Colon (tissue), 2 donors: ENCODE measurements around the gene NCR3LG1.
"Not testable (repeated sequence)": the region's sequence is repeated elsewhere in the genome, so short reads cannot be mapped to it uniquely, and the experiment has no call there.

Experiments
- FAIRE-seq: peaks from 2 replicates; lab custom pipeline; 2012; peaks lifted over from hg19 to GRCh38; lab: Jason Lieb, UNC
- donor health status: control.
- donor health status: control.

NCR3LG1 gene

DNA sequence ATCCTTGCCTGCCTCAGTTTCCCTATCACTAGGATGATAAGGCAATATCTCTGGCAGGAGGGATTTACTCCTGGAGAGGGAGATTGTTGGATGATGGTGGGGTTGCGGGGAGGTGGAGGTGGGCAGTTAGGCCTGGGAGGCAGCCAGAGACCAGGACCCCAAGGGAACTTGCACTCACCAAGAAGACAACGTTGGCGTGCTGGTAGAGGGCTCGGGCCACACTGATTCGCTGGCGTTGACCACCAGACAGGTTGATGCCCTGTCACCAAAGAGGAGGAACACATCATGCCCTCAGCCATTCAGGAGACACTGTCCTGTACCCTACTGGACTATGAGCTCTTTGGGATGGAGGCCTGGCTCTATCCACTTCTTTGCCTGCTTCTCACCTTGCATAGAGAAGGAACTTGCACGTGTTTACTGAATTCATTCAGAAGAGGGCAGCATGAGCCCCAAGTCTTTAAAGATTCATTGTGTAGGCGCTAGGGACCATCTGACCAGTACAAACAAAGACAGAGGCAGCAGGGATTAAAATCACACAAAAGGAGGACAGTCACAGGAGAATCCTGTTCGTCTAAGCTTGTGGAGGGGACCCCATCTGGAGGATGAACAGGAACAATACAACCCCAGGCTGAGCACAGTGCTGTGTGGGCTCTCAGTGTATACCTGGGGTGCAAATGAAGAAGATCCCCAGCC lies 61.0 kb downstream of the NCR3LG1 start:
- no peak for FAIRE-seq

DNA sequence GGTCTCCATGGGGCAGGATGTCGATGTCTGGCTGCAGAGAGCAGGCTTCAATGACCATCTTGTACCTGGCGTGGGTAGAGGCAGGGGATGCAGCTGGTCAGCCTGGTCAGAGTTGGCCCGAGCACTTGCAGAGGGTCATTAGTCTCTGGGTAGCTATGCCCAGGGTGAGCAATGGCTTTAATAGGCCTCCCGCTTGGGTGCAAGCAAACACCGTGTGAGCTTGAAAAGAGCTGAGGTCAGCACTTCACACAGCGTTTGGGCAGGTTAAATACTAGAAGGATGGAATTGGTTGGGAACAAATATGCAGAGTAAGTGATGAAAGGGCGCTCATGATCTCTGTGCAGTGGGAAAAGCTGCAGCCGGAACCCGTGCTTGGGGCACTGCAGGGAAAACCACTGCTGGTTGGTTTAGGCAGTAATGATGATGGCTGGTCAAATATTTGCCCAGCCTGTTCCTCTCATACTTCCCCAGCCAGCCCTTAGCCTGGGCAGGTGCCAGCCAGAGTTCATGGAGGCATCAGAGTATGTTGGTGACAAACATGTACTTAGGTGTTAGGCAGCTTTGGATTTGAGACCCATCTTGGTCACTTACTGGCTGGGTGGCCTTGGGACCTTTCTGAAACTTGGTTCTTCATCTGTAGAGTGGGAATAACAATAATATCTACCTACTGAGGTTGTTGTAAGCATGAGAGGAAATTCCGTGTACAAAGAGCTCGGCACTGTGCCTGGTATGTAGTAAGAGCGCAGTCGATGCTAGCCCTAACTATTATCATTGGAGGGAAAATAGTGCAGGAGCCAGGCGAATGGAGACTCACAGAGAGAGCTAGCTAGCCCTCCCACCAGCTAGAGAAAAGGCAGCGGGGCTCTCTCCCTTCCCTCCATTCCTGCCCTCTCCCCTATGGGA lies 62.1 kb downstream of the NCR3LG1 start:
- FAIRE-seq, result no peak

DNA sequence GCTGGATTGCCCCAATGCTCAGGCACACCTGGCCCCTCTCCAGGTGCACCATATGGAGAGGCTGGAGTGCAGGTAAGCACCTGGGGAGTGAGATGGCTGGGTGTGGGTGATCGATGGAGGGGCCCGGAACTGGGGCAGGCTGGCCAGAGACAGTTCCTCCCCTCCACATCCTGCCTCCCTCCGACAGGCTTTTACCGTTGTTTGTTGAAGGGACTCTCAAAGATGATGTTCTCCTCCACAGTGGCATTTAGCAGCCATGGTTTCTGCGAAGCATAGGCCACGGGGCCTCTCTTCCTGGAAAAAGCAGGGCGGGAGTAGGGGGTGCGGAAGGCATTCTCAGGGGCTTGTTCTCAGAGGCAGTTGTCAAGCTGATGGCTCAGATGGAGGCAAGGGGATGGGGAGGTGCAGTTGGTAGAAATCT lies 62.7 kb downstream of the NCR3LG1 start:
- FAIRE-seq, result no peak

DNA sequence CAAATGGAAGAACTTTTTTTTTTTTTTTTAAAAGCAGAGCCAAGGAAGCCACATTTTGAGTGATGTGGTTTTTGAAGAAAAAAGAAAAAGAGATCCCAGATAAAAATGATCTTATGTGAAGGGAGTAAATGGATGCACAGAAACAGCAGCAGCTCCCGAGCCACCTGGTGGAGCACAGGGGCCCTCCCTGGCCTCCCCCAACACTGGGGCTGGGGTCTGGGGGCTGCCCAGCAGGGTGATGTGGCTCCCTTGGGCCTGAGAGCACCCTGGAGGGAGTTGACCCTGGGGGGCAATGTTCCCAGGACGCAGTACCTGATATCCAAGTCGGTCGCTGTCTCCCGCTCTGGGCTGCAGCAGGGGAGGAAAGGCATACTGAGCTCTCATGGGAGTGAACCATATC lies 63.4 kb downstream of the NCR3LG1 start:
- no peak for FAIRE-seq

DNA sequence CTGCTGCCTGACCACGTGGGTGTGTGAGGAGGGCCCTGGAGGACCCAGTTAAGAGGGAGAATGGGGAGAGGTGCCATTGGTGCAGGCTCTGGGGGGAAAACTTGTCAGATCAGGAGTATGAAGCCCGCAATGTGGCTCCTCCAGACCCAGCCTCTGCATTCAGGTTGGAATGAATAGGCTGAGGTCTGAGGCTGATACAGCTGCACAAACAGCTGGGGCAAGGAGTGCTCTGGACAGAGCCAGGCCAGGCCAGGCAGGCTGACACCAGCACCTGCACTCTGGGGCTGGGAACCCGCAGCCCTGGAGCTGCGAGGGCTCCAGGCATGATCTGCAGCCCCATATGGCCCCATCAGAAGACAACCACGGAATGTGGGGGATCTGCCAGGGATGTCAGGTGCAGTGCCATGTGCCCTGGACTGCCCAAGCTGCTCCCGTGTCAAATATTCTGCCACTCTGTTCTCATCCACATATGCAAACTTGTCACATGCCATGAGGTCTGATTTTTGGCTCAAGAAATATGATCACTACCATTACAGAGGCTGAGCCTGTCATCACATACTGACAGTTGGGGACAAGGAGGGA lies 64.0 kb downstream of the NCR3LG1 start:
- FAIRE-seq, result no peak

DNA sequence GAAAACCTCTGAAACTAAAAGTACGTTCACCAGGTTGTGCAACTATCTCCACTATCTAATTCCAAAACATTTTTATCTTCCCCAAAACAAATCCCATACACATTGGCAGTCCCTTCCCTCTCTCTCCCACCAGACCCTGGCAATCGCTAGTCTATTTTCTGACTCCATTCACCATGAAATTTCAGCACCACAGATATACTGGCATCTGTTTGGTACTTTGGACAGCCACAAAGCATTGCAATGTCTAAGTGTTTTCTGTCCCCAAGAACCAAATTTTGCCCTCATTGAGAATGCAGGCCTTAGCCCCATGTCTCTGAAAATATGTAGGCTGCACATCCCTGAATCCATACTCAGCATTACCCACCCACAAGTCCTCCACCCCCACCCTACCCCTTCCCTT lies 64.9 kb downstream of the NCR3LG1 start:
- FAIRE-seq, result no peak

DNA sequence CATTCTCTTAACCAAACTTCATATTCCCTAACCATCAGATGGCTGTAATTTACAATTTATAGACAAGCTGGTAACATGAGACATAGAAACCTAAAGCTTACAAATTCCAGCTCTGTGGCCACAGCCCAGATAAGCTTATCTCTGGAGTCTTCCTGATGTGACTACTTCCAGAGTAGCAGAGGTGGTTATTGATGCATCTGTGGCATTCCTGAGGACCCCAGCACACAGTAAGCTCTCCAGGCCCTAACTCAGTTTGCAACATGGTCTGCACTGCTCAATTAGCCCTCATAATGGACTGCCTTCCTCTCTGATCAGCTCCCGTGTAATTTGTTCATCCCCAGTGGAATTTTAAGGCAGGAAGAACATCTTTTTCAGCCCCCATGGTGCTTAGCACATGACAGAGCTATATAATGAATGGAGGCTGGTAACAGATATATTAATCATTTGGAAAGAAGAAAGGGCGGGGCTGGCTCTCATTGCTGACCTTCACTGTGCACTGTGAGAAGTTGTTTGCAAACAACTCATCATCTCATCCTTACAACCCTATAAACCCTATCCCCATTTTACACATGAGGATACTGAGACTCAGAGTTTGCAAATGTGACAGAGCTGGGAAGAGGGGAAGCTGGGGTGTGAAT lies 67.0 kb downstream of the NCR3LG1 start:
- FAIRE-seq, result no peak

DNA sequence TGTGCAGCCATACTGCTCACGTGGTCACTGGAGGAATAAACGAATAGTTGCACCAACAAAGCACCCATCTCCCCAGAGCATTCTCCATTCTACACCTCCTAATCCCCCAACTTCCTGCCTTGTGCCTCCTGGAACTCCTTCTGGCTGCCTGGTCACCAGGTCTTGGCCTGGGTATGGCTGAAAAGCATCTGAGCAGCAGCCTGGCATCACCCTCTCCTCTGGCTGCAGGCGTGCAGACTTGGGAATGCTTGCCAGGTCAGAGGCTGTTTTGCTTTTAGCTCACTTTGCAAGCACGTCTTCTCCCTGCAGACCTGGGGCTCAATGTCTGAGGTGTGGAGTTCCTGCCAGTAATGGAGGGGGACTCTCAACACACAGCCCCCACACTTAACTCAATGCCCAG lies 70.2 kb downstream of the NCR3LG1 start:
- no peak for FAIRE-seq

DNA sequence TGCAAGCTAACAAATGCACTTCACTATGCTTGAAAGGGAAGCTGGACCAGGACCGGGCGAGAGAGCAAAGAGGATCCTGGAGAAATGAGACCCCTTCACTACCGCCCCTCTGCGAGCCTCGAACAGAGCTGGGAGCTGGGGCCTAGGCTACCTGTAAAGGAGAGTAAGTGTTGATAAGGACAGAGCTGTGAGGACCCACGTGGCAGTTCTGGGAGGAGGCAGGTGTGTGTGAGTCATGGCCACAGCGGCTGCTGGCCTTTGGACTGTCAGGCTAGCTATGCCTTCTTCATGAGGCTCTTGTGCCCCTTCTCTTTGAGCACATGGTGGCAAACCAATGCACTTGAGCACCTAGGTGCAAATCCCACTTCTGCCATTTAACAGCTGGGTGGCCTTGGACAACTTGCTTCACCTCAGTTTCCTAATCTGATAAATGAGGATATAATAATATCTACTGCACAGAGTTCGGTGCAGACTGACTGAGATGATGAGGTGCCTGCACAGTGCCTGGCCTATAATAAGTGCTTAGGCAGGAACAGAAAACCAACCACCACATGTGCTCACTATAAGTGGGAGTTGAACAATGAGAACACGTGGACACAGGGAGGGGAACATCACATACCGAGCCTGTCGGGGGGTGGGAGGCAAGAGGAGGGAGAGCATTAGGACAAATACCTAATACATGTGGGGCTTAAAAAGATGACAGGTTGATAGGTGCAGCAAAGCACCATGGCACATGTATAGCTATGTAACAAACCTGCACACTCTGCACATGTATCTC lies 72.1 kb downstream of the NCR3LG1 start:
- FAIRE-seq, result no peak

DNA sequence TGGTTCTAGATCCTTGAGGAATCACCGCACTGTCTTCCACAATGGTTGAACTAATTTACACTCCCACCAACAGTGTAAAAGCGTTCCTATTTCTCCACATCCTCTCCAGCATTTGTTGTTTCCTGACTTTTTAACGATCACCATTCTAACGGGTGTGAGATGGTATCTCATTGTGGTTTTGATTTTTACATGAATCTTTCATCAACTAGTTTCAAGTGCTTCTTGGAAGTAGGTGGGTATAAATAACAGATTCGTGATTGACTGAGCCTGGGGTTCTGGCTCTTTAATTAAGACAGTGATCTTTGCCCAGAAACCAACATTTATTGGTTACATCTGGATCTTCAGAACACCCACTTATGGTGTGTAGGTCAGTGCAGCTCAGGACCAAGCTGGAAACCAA lies 74.6 kb downstream of the NCR3LG1 start:
- FAIRE-seq, result not testable (repeated sequence)
